ENCODE data around the gene CDC20B. TPM values are rescaled to one million over a fixed set of nuclear protein-coding genes. Genes with fewer than 3 reads are reported as not detected.
"Not testable (repeated sequence)": the region's sequence is repeated elsewhere in the genome, so short reads cannot be mapped to it uniquely, and the experiment has no call there.

The CDC20B gene
- total RNA-seq, 1 donor from 2014 or later = not detected

DNA sequence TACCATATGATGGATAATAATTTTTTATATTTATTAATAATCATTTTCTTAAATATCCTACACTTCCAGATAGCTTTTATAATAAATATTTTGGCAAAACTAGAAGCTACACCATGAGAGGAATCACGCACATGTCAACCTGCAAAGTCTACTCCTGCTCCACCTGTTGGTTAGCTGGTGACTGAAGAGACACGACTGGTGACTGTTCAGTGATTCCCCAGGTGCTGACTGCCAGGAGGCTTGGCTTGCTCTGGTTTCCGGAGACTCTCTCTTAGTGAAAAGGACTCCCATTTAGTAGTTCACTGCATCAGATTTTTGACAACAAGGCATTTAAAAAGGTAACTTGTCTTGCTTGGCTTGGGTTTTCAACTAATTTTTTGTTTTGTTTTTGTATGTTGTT lies 49.6 kb downstream of the CDC20B start:
- TF ChIP-seq, protein P1, sequence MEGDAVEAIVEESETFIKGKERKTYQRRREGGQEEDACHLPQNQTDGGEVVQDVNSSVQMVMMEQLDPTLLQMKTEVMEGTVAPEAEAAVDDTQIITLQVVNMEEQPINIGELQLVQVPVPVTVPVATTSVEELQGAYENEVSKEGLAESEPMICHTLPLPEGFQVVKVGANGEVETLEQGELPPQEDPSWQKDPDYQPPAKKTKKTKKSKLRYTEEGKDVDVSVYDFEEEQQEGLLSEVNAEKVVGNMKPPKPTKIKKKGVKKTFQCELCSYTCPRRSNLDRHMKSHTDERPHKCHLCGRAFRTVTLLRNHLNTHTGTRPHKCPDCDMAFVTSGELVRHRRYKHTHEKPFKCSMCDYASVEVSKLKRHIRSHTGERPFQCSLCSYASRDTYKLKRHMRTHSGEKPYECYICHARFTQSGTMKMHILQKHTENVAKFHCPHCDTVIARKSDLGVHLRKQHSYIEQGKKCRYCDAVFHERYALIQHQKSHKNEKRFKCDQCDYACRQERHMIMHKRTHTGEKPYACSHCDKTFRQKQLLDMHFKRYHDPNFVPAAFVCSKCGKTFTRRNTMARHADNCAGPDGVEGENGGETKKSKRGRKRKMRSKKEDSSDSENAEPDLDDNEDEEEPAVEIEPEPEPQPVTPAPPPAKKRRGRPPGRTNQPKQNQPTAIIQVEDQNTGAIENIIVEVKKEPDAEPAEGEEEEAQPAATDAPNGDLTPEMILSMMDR (conservative IDR thresholded peaks at IDR 0.05) = no peak
- peaks cover 8% of the 10 kb centered on the region for H3K27me3 Mint-ChIP-seq (ENCODE audit: low read depth)
- H3K36me3 Mint-ChIP-seq (ENCODE audit: low read depth) = no peaks in the 10 kb centered on the region

DNA sequence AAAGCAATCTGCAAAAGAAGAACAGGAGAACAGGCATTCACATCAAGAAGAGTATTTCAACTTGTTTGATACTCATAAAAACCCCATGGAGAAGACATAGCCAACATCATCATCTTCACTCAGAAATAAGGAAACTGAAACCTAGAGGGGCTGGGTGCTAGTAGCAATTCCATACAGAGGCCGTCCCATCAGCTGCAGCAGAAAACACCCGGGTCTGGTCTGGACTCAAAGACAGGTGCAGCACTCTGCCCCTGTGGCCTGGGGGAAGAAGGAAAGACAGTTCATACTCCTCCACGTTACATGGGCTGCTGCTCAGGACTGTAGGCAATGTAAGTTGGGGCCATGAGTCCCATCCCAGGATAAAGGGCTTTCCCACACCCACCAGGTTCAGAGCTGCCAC lies 58.9 kb downstream of the CDC20B start:
- H3K36me3 Mint-ChIP-seq (ENCODE audit: low read depth) = no peaks in the 10 kb centered on the region
- peaks cover 11% of the 10 kb centered on the region for H3K4me1 Mint-ChIP-seq
- H3K4me3 Mint-ChIP-seq = no peak overlapping the region
- no peaks in the 10 kb centered on the region for H3K27me3 Mint-ChIP-seq (ENCODE audit: low read depth)
- peaks cover 3% of the 10 kb centered on the region for H3K9me3 Mint-ChIP-seq
- H3K27ac Mint-ChIP-seq (ENCODE audit: unreplicated experiment) = no peak overlapping the region
- no peak for DNase-seq (ENCODE audit: low read depth, low spot score)
- TF ChIP-seq, protein P1 (conservative IDR thresholded peaks at IDR 0.05) = no peak

More for the DNA sequence above, 49.6 kb downstream of the CDC20B start:
- DNase-seq (ENCODE audit: low read depth, low spot score) = no peak
- no peaks in the 10 kb centered on the region for H3K9me3 Mint-ChIP-seq
- no peak overlapping the region for H3K27ac Mint-ChIP-seq (ENCODE audit: unreplicated experiment)
- H3K4me1 Mint-ChIP-seq = no peaks in the 10 kb centered on the region
- H3K4me3 Mint-ChIP-seq = no peak overlapping the region

DNA sequence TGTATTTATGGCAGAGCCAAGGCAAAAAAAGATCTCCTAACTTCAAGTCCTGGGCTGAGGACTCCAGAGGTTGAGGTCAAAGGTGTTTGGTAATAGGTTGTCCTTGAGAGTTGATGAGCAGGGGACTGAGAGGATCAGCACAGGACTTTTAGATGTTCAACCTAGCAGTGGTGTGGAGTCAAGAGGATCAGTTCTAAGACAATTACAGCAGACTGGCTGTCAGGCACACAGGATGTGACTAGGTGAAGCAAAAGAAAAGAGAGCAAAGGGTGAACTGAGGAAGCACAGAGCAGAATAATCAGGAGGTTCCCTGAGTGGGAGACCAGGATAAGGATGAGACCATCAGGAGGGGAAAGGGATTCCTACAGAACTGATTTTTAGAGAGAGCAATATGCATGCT lies 59.6 kb downstream of the CDC20B start:
- no peak for DNase-seq (ENCODE audit: low read depth, low spot score)
- Mint-ChIP-seq H3K4me3 (no peak overlapping the region), H3K4me1 (peaks cover 11% of the 10 kb centered on the region), H3K27me3 (ENCODE audit: low read depth) (no peaks in the 10 kb centered on the region), H3K36me3 (ENCODE audit: low read depth) (no peaks in the 10 kb centered on the region), H3K27ac (ENCODE audit: unreplicated experiment) (no peak overlapping the region), H3K9me3 (peaks cover 3% of the 10 kb centered on the region)
- TF ChIP-seq, protein P1 (conservative IDR thresholded peaks at IDR 0.05) = no peak

DNA sequence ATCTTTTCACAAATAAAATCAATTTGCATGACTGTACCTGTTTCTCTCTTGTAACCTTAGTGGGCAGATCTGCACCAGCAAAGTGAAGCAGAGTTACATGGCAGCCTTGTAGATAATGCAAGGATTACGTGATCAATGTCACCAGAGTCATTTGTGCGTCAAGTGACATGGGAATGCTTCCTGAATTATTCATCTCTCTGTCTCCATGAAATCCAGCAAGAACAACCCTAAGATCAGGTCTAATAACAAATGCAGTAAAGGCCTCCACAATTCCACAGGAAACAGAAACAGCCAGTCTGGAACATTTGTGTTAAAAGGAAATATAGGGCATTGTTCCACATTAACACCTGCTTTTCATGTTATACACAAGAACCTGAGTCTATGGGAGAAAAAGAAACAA lies 62.8 kb downstream of the CDC20B start:
- TF ChIP-seq, protein P1 (conservative IDR thresholded peaks at IDR 0.05) = no peak
- H3K9me3 Mint-ChIP-seq = peaks cover 3% of the 10 kb centered on the region
- H3K4me1 Mint-ChIP-seq = peaks cover 11% of the 10 kb centered on the region
- DNase-seq (ENCODE audit: low read depth, low spot score) = no peak
- H3K36me3 Mint-ChIP-seq (ENCODE audit: low read depth) = no peaks in the 10 kb centered on the region
- no peak overlapping the region for H3K27ac Mint-ChIP-seq (ENCODE audit: unreplicated experiment)
- no peak overlapping the region for H3K4me3 Mint-ChIP-seq
- no peaks in the 10 kb centered on the region for H3K27me3 Mint-ChIP-seq (ENCODE audit: low read depth)

DNA sequence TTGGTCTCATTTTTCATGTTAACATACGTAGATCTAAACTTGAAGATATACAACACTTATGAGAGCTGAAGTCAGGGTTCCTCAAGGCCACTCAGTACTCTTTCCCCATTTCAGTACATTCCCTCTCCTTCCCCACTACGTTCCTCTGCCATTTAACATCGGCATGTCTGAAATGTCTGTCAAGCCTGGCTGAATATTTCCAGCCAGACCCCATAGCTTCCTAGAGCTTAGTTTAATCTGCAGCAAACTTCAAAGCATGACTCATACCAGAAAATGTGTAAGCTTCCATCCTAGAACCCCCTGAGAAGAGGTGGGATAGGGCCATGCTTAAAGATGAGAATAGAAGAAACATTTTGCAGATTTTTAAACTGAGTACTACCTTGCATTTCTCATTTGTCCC lies 64.3 kb downstream of the CDC20B start:
- Mint-ChIP-seq H3K27ac (ENCODE audit: unreplicated experiment) (no peak overlapping the region), H3K4me3 (no peak overlapping the region)
- no peak for DNase-seq (ENCODE audit: low read depth, low spot score)

DNA sequence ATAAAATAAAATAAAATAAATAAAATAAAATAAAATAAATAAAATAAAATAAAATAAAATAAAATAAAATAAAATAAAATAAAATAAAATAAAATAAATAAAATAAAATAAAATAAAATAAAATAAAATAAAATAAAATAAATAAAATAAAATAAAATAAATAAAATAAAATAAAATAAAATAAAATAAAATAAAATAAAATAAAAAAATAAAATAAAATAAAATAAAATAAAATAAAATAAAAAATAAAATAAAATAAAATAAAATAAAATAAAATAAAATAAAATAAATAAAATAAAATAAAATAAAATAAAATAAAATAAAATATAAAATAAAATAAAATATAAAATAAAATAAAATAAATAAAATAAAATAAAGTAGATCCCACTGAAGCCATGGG lies 67.0 kb downstream of the CDC20B start:
- DNase-seq (ENCODE audit: low read depth, low spot score); H3K4me3 Mint-ChIP-seq; H3K36me3 Mint-ChIP-seq (ENCODE audit: low read depth); H3K9me3 Mint-ChIP-seq; H3K27me3 Mint-ChIP-seq (ENCODE audit: low read depth); H3K27ac Mint-ChIP-seq (ENCODE audit: unreplicated experiment): not testable (repeated sequence)
- H3K4me1 Mint-ChIP-seq = peaks cover 20% of the 10 kb centered on the region

More for the DNA sequence above, 64.3 kb downstream of the CDC20B start:
- peaks cover 3% of the 10 kb centered on the region for H3K9me3 Mint-ChIP-seq
- no peaks in the 10 kb centered on the region for H3K36me3 Mint-ChIP-seq (ENCODE audit: low read depth)
- H3K27me3 Mint-ChIP-seq (ENCODE audit: low read depth) = no peaks in the 10 kb centered on the region
- H3K4me1 Mint-ChIP-seq = peaks cover 20% of the 10 kb centered on the region
- TF ChIP-seq, protein P1 (conservative IDR thresholded peaks at IDR 0.05) = no peak

All from neural crest cell (in vitro differentiated cells).